GM23338 (cell line): ENCODE measurements around the gene GLIS2. TPM values are rescaled to one million over a fixed set of nuclear protein-coding genes. Genes with fewer than 3 reads are reported as not detected.

Experiments used
- ATAC-seq: fragments of 200-7000 bp; cut with Tn5 transposase; 3 replicates; pipeline ENCODE4 v1.9.1; 2020
- DNase-seq: peaks from one replicate; pipeline ENCODE4 v3.0.0-alpha.2; 2015; ENCODE audit warnings: low spot score
- H2AFZ ChIP-seq: fragments of 200-600 bp; sonication (generic); 2 replicates; pipeline ENCODE4 v1.8.0; 2016; ENCODE audit warnings: antibody characterized with exemption, mild to moderate bottlenecking, moderate library complexity
- H3F3A ChIP-seq: fragments of 200-600 bp; sonication (generic); replicated peaks from 2 replicates; pipeline ENCODE4 v1.8.0; 2017; ENCODE audit warnings: antibody characterized with exemption, mixed run types, low read depth
- H3K27ac ChIP-seq: fragments of 200-600 bp; sonication (generic); 2 replicates; pipeline ENCODE4 v1.6.1; 2016; ENCODE audit warnings: low read depth
- H3K27me3 ChIP-seq: fragments of 200-600 bp; sonication (generic); 2 replicates; pipeline ENCODE4 v1.8.0; 2016; ENCODE audit warnings: mild to moderate bottlenecking, mixed run types, moderate library complexity; ENCODE audit not compliant: insufficient read depth
- H3K36me3 ChIP-seq: fragments of 200-600 bp; sonication (generic); 2 replicates; pipeline ENCODE4 v1.8.0; 2016; ENCODE audit warnings: mild to moderate bottlenecking; ENCODE audit not compliant: insufficient read depth
- H3K4me1 ChIP-seq: fragments of 200-600 bp; sonication (generic); 2 replicates; pipeline ENCODE4 v1.8.0; 2016; ENCODE audit warnings: mild to moderate bottlenecking, moderate library complexity; ENCODE audit not compliant: insufficient read depth
- H3K4me2 ChIP-seq: fragments of 200-600 bp; sonication (generic); 2 replicates; pipeline ENCODE4 v1.7.1; 2017; ENCODE audit warnings: mixed run types
- H3K4me3 ChIP-seq: fragments of 200-600 bp; sonication (generic); 2 replicates; pipeline ENCODE4 v1.6.1; 2016; ENCODE audit warnings: mixed run types
- H3K79me2 ChIP-seq: fragments of 200-600 bp; sonication (generic); replicated peaks from 2 replicates; pipeline ENCODE4 v1.8.0; 2017; ENCODE audit warnings: mild to moderate bottlenecking; ENCODE audit not compliant: insufficient read depth
- H3K9me2 ChIP-seq: fragments of 200-600 bp; sonication (generic); 2 replicates; pipeline ENCODE4 v1.8.0; 2017; ENCODE audit not compliant: insufficient read depth
- H4K20me1 ChIP-seq: fragments of 200-600 bp; sonication (generic); replicated peaks from 2 replicates; pipeline ENCODE4 v1.8.0; 2017; ENCODE audit warnings: mild to moderate bottlenecking; ENCODE audit not compliant: insufficient read depth
- H3K27ac Mint-ChIP-seq: 2 replicates; pipeline ENCODE4 v1.8.0; 2020; ENCODE audit warnings: inconsistent platforms, mild to moderate bottlenecking, moderate library complexity, mixed read lengths
- H3K27me3 Mint-ChIP-seq: 3 replicates; pipeline ENCODE4 v1.8.0; 2022; ENCODE audit warnings: low read depth, mild to moderate bottlenecking, moderate library complexity, mixed read lengths, inconsistent platforms; ENCODE audit not compliant: insufficient read depth, poor library complexity
- H3K36me3 Mint-ChIP-seq: 3 replicates; pipeline ENCODE4 v1.8.0; 2021; ENCODE audit warnings: low read depth, mild to moderate bottlenecking, inconsistent platforms, moderate library complexity, mixed read lengths
- H3K4me1 Mint-ChIP-seq: 3 replicates; pipeline ENCODE4 v1.8.0; 2020; ENCODE audit warnings: mild to moderate bottlenecking, inconsistent platforms, mixed read lengths
- H3K4me3 Mint-ChIP-seq: 3 replicates; pipeline ENCODE4 v1.8.0; 2021; ENCODE audit warnings: moderate library complexity, mild to moderate bottlenecking, inconsistent platforms, mixed read lengths
- H3K9me3 Mint-ChIP-seq: 3 replicates; pipeline ENCODE4 v1.8.0; 2020; ENCODE audit warnings: moderate library complexity, mild to moderate bottlenecking, inconsistent platforms, mixed read lengths
- CREB1 ChIP-seq: fragments of 250-450 bp; sonication (Bioruptor Pico); IDR thresholded peaks from 2 replicates; pipeline ENCODE4 v1.5.0; 2020; ENCODE audit warnings: low read depth, mild to moderate bottlenecking, moderate library complexity
- CTCF ChIP-seq, 2 experiments: fragments of 200-600 bp in 1 of 2; sonication (generic) in 1 of 2; conservative IDR thresholded peaks; 2 replicates each; pipeline versions ENCODE4 v1.5.1 to v1.6.1; 2016 to 2017; ENCODE audit warnings: antibody characterized with exemption in 2 of 2, low read depth in 2 of 2, mild to moderate bottlenecking in 2 of 2, moderate library complexity in 1 of 2
- ETS1 ChIP-seq: IDR thresholded peaks from 2 replicates; pipeline ENCODE4 v1.6.1; 2016; ENCODE audit warnings: antibody characterized with exemption
- EZH2 ChIP-seq: fragments of 200-600 bp; sonication (generic); IDR thresholded peaks from one replicate; pipeline ENCODE4 v1.8.0; 2017; ENCODE audit warnings: antibody characterized with exemption, mild to moderate bottlenecking, low read depth; ENCODE audit not compliant: unreplicated experiment
- EZH2phosphoT487 ChIP-seq: fragments of 200-600 bp; sonication (generic); IDR thresholded peaks from one replicate; pipeline ENCODE4 v1.8.1; 2018; ENCODE audit warnings: antibody characterized with exemption; ENCODE audit not compliant: unreplicated experiment
- JUNB ChIP-seq: IDR thresholded peaks from one replicate; pipeline ENCODE4 v1.6.1; 2016; ENCODE audit warnings: antibody characterized with exemption; ENCODE audit not compliant: unreplicated experiment
- NANOG ChIP-seq: IDR thresholded peaks from 2 replicates; pipeline ENCODE4 v1.6.1; 2016; ENCODE audit warnings: antibody characterized with exemption, borderline replicate concordance
- POLR2AphosphoS5 ChIP-seq: IDR thresholded peaks from 2 replicates; pipeline ENCODE4 v1.6.1; 2016; ENCODE audit warnings: antibody characterized with exemption, low read depth
- REST ChIP-seq: IDR thresholded peaks from one replicate; pipeline ENCODE4 v1.6.1; 2018; ENCODE audit warnings: antibody characterized with exemption; ENCODE audit not compliant: unreplicated experiment
- STAT1 ChIP-seq: IDR thresholded peaks from one replicate; pipeline ENCODE4 v1.6.1; 2016; ENCODE audit warnings: antibody characterized with exemption; ENCODE audit not compliant: unreplicated experiment
- ZNF114 ChIP-seq: fragments of 250-450 bp; sonication (Bioruptor Pico); IDR thresholded peaks from 2 replicates; pipeline ENCODE4 v1.5.0; 2020; ENCODE audit warnings: mild to moderate bottlenecking, moderate library complexity
- ZNF331 ChIP-seq: fragments of 250-450 bp; sonication (Bioruptor Pico); IDR thresholded peaks from 2 replicates; pipeline ENCODE4 v1.5.0; 2020; ENCODE audit warnings: low read depth, mild to moderate bottlenecking, moderate library complexity
- ZNF462 ChIP-seq: fragments of 250-450 bp; sonication (Bioruptor Pico); IDR thresholded peaks from 2 replicates; pipeline ENCODE4 v1.5.0; 2020; ENCODE audit warnings: mild to moderate bottlenecking, moderate library complexity
- polyA plus RNA-seq: library from polyadenylated mRNA; unstranded; fragments of >200 nt; fragmentation: Nextera tagmentation; extraction: Ambion mirVana; gene quantifications from 2 replicates; pipeline ENCODE4 v1.2.1, GENCODE V29; 2016
- total RNA-seq: library from RNA; depleted of rRNA; stranded (reverse); fragments of >200 nt; shearing (Covaris generic); gene quantifications from 2 replicates; pipeline ENCODE4 v1.2.3, GENCODE V29; 2014

The GLIS2 gene
- total and polyA plus RNA-seq, 2 experiments from 2014 or later = 8.2 to 10.2 TPM

- H3K36me3 Mint-ChIP-seq = no peaks in the 10 kb centered on the region
These were observed 46.1 kb downstream of the GLIS2 start for GRCh38 chr16:4361944-4362311.

More at GRCh38 chr16:4361944-4362311, 46.1 kb downstream of the GLIS2 start:
- H3K27ac ChIP-seq = no peak overlapping the region
- H3K79me2 ChIP-seq = no peaks in the 10 kb centered on the region
- Mint-ChIP-seq H3K9me3 (no peaks in the 10 kb centered on the region), H3K27me3 (peaks cover 6% of the 10 kb centered on the region), H3K27ac (no peak overlapping the region), H3K4me3 (no peak overlapping the region), H3K4me1 (no peaks in the 10 kb centered on the region; the same call in 1 of the 3 replicates)
- no peaks in the 10 kb centered on the region for H3K36me3 ChIP-seq
- no peaks in the 10 kb centered on the region for H3K27me3 ChIP-seq
- H2AFZ ChIP-seq = no peak overlapping the region
- no peak overlapping the region for H3K4me2 ChIP-seq
- ATAC-seq (no peak), DNase-seq (no peak)
- no peaks in the 10 kb centered on the region for H3K9me2 ChIP-seq
- 0 out of 2 replicates have a peak, but pooled peaks cover 4% of the 10 kb centered on the region for H3F3A ChIP-seq
- no peak for TF ChIP-seq REST
- no peak for TF ChIP-seq EZH2phosphoT487
- TF ChIP-seq ZNF462 (CRISPR knock-in tag) = no peak
- no peak for TF ChIP-seq POLR2AphosphoS5
- TF ChIP-seq NANOG = no peak
- no peak for TF ChIP-seq JUNB
- TF ChIP-seq ZNF331 (CRISPR knock-in tag) = no peak
- TF ChIP-seq CTCF (conservative IDR thresholded peaks at IDR 0.05; ENCODE audit: low read depth in 2 of 2) = no peak
- no peak for TF ChIP-seq STAT1
- TF ChIP-seq ZNF114 (CRISPR knock-in tag) = no peak
- no peak for TF ChIP-seq ETS1
- TF ChIP-seq EZH2 = no peak
- TF ChIP-seq CREB1 (CRISPR knock-in tag) = no peak
- no peaks in the 10 kb centered on the region for H3K4me1 ChIP-seq
- H3K4me3 ChIP-seq = no peak overlapping the region
- no peaks in the 10 kb centered on the region for H4K20me1 ChIP-seq
